Stimulated activated CD4-positive, alpha-beta T cell treated with anti-CD3 and anti-CD28 coated beads, TNF-alpha, amount 100 ng/mL, for 24 hours (primary cell): ENCODE results near the gene ADCY9.
A peak's percentile ranks its signal among the peaks of the same experiment; 100 is the strongest.
"Not testable (repeated sequence)": the region's sequence is repeated elsewhere in the genome, so short reads cannot be mapped to it uniquely, and the experiment has no call there.

Experiments
- DNase-seq, 3 experiments: peaks; one replicate each; pipeline ENCODE4 v3.0.0-alpha.2; 2020; ENCODE audit warnings: low read depth in 3 of 3

The ADCY9 gene

GRCh38 chr16:3950343-3951193, 165.7 kb downstream of the ADCY9 start:
- DNase-seq, result no peak

- DNase-seq, result no peak
These were observed 166.3 kb downstream of the ADCY9 start for GRCh38 chr16:3949946-3950342.

GRCh38 chr16:3949287-3949686, 167.0 kb downstream of the ADCY9 start:
- no peak for DNase-seq

GRCh38 chr16:3948378-3948995, 167.8 kb downstream of the ADCY9 start:
- DNase-seq, result no peak

- DNase-seq, result no peak
These were observed 169.6 kb downstream of the ADCY9 start for GRCh38 chr16:3946604-3947180.

GRCh38 chr16:3945751-3946603, 170.3 kb downstream of the ADCY9 start:
- no peak for DNase-seq

- not testable (repeated sequence) for DNase-seq
These were observed 171.8 kb downstream of the ADCY9 start for GRCh38 chr16:3944457-3944856.

- DNase-seq, result not testable (repeated sequence)
These were observed 174.1 kb downstream of the ADCY9 start for GRCh38 chr16:3942146-3942545.

GRCh38 chr16:3938843-3939624, 177.2 kb downstream of the ADCY9 start:
- peak; percentile 32 to 57 (median 38) for DNase-seq

GRCh38 chr16:3938471-3938842, 177.8 kb downstream of the ADCY9 start:
- DNase-seq, result no peak

GRCh38 chr16:3937066-3937875, 179.0 kb downstream of the ADCY9 start:
- DNase-seq, result no peak

GRCh38 chr16:3935921-3936320, 180.3 kb downstream of the ADCY9 start:
- DNase-seq, result no peak

GRCh38 chr16:3934491-3935181, 181.6 kb downstream of the ADCY9 start:
- DNase-seq, result no peak

GRCh38 chr16:3927147-3927546, 189.1 kb downstream of the ADCY9 start:
- not testable (repeated sequence) for DNase-seq

- no peak for DNase-seq
These were observed 191.5 kb downstream of the ADCY9 start for GRCh38 chr16:3924763-3925162.

- no peak for DNase-seq
These were observed 194.0 kb downstream of the ADCY9 start for GRCh38 chr16:3922241-3922640.

GRCh38 chr16:3920206-3920605, 196.0 kb downstream of the ADCY9 start:
- no peak for DNase-seq

- DNase-seq, result no peak
These were observed 196.8 kb downstream of the ADCY9 start for GRCh38 chr16:3919413-3919812.

GRCh38 chr16:3915426-3916260, 200.6 kb downstream of the ADCY9 start:
- no peak for DNase-seq
